Fibroblast of lung (primary cell): Measurements from ENCODE around the gene MICAL3. TPM values are rescaled to one million over a fixed set of nuclear protein-coding genes. Genes with fewer than 3 reads are reported as not detected.
A peak's percentile ranks its signal among the peaks of the same experiment; 100 is the strongest.

Experiments used
- DNase-seq, 2 donors: peaks; one replicate each; pipeline versions ENCODE4 v3.0.0 to v3.0.0-alpha.2; 2010; ENCODE audit warnings: low read depth in 2 of 2
- H2AFZ ChIP-seq: 2 replicates; pipeline ENCODE4 v1.5.1; 2012; ENCODE audit warnings: low read length, control low read depth, inconsistent platforms
- H3K27ac ChIP-seq: 2 replicates; pipeline ENCODE4 v1.5.1; 2011; ENCODE audit warnings: low read length, control low read depth; ENCODE audit not compliant: insufficient read depth
- H3K27me3 ChIP-seq: 2 replicates; pipeline ENCODE4 v1.5.1; 2011; ENCODE audit warnings: mild to moderate bottlenecking, low read length; ENCODE audit not compliant: control insufficient read depth, insufficient read depth
- H3K36me3 ChIP-seq: 2 replicates; pipeline ENCODE4 v1.5.1; 2011; ENCODE audit warnings: low read length; ENCODE audit not compliant: control insufficient read depth, insufficient read depth
- H3K4me1 ChIP-seq: 2 replicates; pipeline ENCODE4 v1.5.1; 2011; ENCODE audit warnings: low read length; ENCODE audit not compliant: control insufficient read depth, insufficient read depth; ENCODE audit errors: extremely low read depth
- H3K4me2 ChIP-seq: 2 replicates; pipeline ENCODE4 v1.5.1; 2011; ENCODE audit warnings: low read length, control low read depth; ENCODE audit not compliant: insufficient read depth; ENCODE audit errors: extremely low read depth
- H3K4me3 ChIP-seq, 4 experiments: fragments of 200-600 bp in 1 of 4; sonication (generic) in 1 of 4; replicated peaks in 1 of 4; 2 replicates each; pipeline ENCODE4 v1.5.1; 2011 to 2016; ENCODE audit warnings: low read length in 4 of 4, low read depth in 3 of 4, mild to moderate bottlenecking in 3 of 4, control low read depth in 2 of 4, inconsistent platforms in 1 of 4, mixed read lengths in 1 of 4; ENCODE audit not compliant: insufficient read depth in 1 of 4; ENCODE audit errors: control extremely low read depth in 1 of 4
- H3K79me2 ChIP-seq: 2 replicates; pipeline ENCODE4 v1.5.1; 2012; ENCODE audit warnings: mild to moderate bottlenecking, low read length, inconsistent platforms; ENCODE audit not compliant: control insufficient read depth, insufficient read depth
- H3K9ac ChIP-seq: 2 replicates; pipeline ENCODE4 v1.5.1; 2011; ENCODE audit warnings: mild to moderate bottlenecking, low read length, control low read depth; ENCODE audit not compliant: insufficient read depth
- H3K9me3 ChIP-seq: 2 replicates; pipeline ENCODE4 v1.5.1; 2012; ENCODE audit warnings: low read depth, low read length; ENCODE audit not compliant: control insufficient read depth, insufficient read depth
- H4K20me1 ChIP-seq: 2 replicates; pipeline ENCODE4 v1.5.1; 2011; ENCODE audit warnings: low read length; ENCODE audit not compliant: control insufficient read depth, insufficient read depth; ENCODE audit errors: extremely low read depth
- EZH2 ChIP-seq: IDR thresholded peaks from 2 replicates; pipeline ENCODE4 v1.5.1; 2012; ENCODE audit warnings: low read length, control low read depth, mild to moderate bottlenecking; ENCODE audit errors: missing control alignments
- polyA plus RNA-seq, 2 donors: library from polyadenylated mRNA; depleted of rRNA in 1 of 2; stranded (reverse) in 1 of 2; unstranded in 1 of 2; fragments of >200 nt; gene quantifications; 2 replicates each; pipeline ENCODE4 v1.2.1, GENCODE V29; 2011 to 2012; ENCODE audit warnings: missing spikeins in 1 of 2
- total RNA-seq: library from RNA; depleted of rRNA; stranded (reverse); fragments of >200 nt; gene quantifications from 2 replicates; pipeline ENCODE4 v1.2.1, GENCODE V29; 2014
- TF ChIP-seq, protein P1 (sequence below), 2 donors: IDR thresholded peaks in 1 of 2; conservative IDR thresholded peaks in 1 of 2; 1 replicate in 1 of 2; 2 replicates in 1 of 2; pipeline ENCODE4 v1.5.1; 2011 to 2012; ENCODE audit warnings: low read length in 2 of 2, control low read depth in 1 of 2, inconsistent platforms in 1 of 2, low read depth in 1 of 2, mild to moderate bottlenecking in 1 of 2

The MICAL3 gene
- total and polyA plus RNA-seq, 2 donors (not counting 1 experiment from before 2014, with no cell fraction given) = 10.8 to 22.6 TPM

DNA sequence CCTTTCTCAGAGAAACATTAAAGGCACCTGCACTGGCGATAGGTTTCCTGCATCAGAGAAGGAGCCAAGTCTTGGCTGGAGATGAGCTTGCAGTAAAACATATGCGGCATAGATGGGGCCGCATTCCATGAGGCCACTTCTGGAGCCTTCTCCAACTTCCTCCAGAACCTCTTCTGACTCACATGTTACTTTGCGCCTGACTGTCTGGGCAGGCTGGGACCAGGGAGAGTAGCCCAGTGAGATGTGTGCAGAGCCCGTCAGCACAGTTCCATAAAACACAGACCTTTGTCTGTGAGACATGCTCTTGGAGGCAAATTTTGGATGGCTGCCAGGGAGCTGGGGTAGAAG, 194.7 kb downstream of the MICAL3 start:
- H3K27me3 ChIP-seq = no peaks in the 10 kb centered on the region
- DNase-seq = peak in 1 of 2 donors; percentile 48
- H3K9ac ChIP-seq = no peak overlapping the region
- TF ChIP-seq EZH2 = no peak
- TF ChIP-seq, protein P1, sequence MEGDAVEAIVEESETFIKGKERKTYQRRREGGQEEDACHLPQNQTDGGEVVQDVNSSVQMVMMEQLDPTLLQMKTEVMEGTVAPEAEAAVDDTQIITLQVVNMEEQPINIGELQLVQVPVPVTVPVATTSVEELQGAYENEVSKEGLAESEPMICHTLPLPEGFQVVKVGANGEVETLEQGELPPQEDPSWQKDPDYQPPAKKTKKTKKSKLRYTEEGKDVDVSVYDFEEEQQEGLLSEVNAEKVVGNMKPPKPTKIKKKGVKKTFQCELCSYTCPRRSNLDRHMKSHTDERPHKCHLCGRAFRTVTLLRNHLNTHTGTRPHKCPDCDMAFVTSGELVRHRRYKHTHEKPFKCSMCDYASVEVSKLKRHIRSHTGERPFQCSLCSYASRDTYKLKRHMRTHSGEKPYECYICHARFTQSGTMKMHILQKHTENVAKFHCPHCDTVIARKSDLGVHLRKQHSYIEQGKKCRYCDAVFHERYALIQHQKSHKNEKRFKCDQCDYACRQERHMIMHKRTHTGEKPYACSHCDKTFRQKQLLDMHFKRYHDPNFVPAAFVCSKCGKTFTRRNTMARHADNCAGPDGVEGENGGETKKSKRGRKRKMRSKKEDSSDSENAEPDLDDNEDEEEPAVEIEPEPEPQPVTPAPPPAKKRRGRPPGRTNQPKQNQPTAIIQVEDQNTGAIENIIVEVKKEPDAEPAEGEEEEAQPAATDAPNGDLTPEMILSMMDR (conservative IDR thresholded peaks at IDR 0.05 in 1 of 2, IDR thresholded peaks at IDR 0.05 in 1 of 2; ENCODE audit: low read depth in 1 of 2, low read length in 2 of 2) = no peak
- no peak overlapping the region for H3K4me3 ChIP-seq
- H4K20me1 ChIP-seq = no peaks in the 10 kb centered on the region
- no peak overlapping the region for H3K4me2 ChIP-seq
- H3K4me1 ChIP-seq = no peaks in the 10 kb centered on the region
- H3K36me3 ChIP-seq = no peaks in the 10 kb centered on the region
- H3K79me2 ChIP-seq = no peaks in the 10 kb centered on the region
- no peaks in the 10 kb centered on the region for H3K9me3 ChIP-seq
- H2AFZ ChIP-seq = no peak overlapping the region
- H3K27ac ChIP-seq = no peak overlapping the region

DNA sequence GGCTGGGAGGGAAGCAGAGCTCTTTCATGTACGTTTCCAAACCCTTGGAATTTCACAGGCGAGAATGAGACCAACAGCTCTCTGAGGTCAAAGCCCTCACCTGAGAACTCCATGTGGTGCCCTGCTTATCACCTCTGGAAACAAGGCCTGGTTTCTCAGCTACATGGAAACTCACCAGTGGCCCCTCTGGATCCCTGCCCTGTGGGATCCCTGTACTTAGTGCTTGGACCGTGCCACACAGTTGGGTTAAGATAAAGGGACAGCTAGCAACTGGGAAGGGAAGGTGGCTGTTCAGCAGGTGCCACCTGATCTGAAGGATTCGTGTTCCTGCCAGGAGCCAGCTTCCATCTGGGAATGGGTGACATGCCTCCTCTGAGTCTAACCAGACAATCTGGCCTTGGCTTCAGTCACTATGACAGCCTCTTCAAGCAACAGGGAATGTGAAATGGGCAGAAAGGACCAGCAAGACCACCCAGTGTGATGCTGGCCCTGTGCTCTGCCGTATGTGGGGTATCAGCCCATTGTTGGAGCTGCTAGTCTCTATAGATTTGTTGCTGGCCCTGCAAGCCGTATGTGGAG, 195.8 kb downstream of the MICAL3 start:
- TF ChIP-seq, protein P1 (conservative IDR thresholded peaks at IDR 0.05 in 1 of 2, IDR thresholded peaks at IDR 0.05 in 1 of 2; ENCODE audit: low read depth in 1 of 2, low read length in 2 of 2) = no peak
- no peak for TF ChIP-seq EZH2
- DNase-seq = no peak
- no peak overlapping the region for H3K4me2 ChIP-seq
- H4K20me1 ChIP-seq = no peaks in the 10 kb centered on the region
- no peak overlapping the region for H3K27ac ChIP-seq
- H3K9me3 ChIP-seq = no peaks in the 10 kb centered on the region
- H3K36me3 ChIP-seq = no peaks in the 10 kb centered on the region
- H3K4me1 ChIP-seq = no peaks in the 10 kb centered on the region
- H3K27me3 ChIP-seq = no peaks in the 10 kb centered on the region
- H3K4me3 ChIP-seq = no peak overlapping the region
- H3K9ac ChIP-seq = no peak overlapping the region
- no peak overlapping the region for H2AFZ ChIP-seq
- no peaks in the 10 kb centered on the region for H3K79me2 ChIP-seq

DNA sequence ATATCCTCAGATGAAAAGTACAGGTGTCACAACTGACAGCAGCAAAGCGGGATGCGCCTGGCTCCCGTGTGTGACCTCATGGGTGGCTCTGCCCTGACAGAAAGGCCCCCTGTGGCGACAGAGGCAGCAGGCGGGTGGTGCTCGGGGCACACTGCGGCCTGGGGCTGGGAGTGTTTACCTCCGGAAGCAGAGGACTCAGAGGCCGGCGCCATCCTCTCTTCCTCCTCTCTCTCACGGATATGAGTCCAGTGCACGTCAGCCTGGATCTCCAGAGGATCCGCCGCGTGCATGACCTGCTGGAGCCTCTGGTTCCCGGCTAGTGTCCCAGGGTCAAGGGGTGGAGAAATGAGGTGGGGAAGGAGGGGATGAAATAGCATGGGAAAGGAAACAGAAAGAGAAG, 196.9 kb downstream of the MICAL3 start:
- Histone ChIP-seq H3K27me3 (no peaks in the 10 kb centered on the region), H3K4me1 (no peaks in the 10 kb centered on the region), H3K9me3 (no peaks in the 10 kb centered on the region), H3K9ac (no peak overlapping the region), H2AFZ (no peak overlapping the region), H3K79me2 (no peaks in the 10 kb centered on the region), H3K4me3 (no peak overlapping the region), H3K4me2 (no peak overlapping the region), H4K20me1 (no peaks in the 10 kb centered on the region), H3K27ac (no peak overlapping the region), H3K36me3 (peaks cover 2% of the 10 kb centered on the region)
- DNase-seq = no peak
- TF ChIP-seq EZH2 = no peak
- TF ChIP-seq, protein P1 (conservative IDR thresholded peaks at IDR 0.05 in 1 of 2, IDR thresholded peaks at IDR 0.05 in 1 of 2; ENCODE audit: low read depth in 1 of 2, low read length in 2 of 2) = no peak
